ENCODE results near the gene LPCAT2. TPM values are rescaled to one million over a fixed set of nuclear protein-coding genes. Genes with fewer than 3 reads are reported as not detected.

The LPCAT2 gene
- total and polyA plus RNA-seq, 2 of the 13 experiments (the other 11 are each of a cell fraction or from before 2014, with no cell fraction given): 9.9 to 17.6 TPM

- TF ChIP-seq, protein P1, sequence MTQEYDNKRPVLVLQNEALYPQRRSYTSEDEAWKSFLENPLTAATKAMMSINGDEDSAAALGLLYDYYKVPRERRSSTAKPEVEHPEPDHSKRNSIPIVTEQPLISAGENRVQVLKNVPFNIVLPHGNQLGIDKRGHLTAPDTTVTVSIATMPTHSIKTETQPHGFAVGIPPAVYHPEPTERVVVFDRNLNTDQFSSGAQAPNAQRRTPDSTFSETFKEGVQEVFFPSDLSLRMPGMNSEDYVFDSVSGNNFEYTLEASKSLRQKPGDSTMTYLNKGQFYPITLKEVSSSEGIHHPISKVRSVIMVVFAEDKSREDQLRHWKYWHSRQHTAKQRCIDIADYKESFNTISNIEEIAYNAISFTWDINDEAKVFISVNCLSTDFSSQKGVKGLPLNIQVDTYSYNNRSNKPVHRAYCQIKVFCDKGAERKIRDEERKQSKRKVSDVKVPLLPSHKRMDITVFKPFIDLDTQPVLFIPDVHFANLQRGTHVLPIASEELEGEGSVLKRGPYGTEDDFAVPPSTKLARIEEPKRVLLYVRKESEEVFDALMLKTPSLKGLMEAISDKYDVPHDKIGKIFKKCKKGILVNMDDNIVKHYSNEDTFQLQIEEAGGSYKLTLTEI (CRISPR knock-in tag; conservative IDR thresholded peaks at IDR 0.05): no peak
- TF ChIP-seq NFE2 (CRISPR knock-in tag; IDR thresholded peaks at IDR 0.05) (peak; percentile 45; the same call in 1 of the 2 replicates), ZNF788 (CRISPR knock-in tag; IDR thresholded peaks at IDR 0.05; ENCODE audit: borderline replicate concordance) (no peak; the same call in 1 of the 2 replicates), DPF2 (CRISPR knock-in tag; IDR thresholded peaks at IDR 0.05; ENCODE audit: borderline replicate concordance, low read depth) (no peak), ZNF362 (CRISPR knock-in tag; IDR thresholded peaks at IDR 0.05; ENCODE audit: borderline replicate concordance) (no peak), ETV5 (CRISPR knock-in tag; IDR thresholded peaks at IDR 0.05; ENCODE audit: borderline replicate concordance) (peak; percentile 73; the same call in 1 of the 2 replicates), TAF15 (IDR thresholded peaks at IDR 0.05; ENCODE audit: low read depth, low read length, poor library complexity, severe bottlenecking) (no peak), ZNF563 (CRISPR knock-in tag; IDR thresholded peaks at IDR 0.05) (no peak), HNRNPUL1 (IDR thresholded peaks at IDR 0.05; ENCODE audit: low read depth, low read length) (no peak), SRSF1 (optimal IDR thresholded peaks at IDR 0.05; ENCODE audit: low read depth, low read length) (no peak), ELF3 (CRISPR knock-in tag; IDR thresholded peaks at IDR 0.05) (peak; percentile 79), MZF1 (CRISPR knock-in tag; IDR thresholded peaks at IDR 0.05; ENCODE audit: borderline replicate concordance) (no peak), TCF7L2 (IDR thresholded peaks at IDR 0.05; ENCODE audit: low read depth, low read length) (no peak), SRSF9 (IDR thresholded peaks at IDR 0.05; ENCODE audit: borderline replicate concordance, insufficient read depth, low read depth, low read length, poor library complexity, severe bottlenecking) (no peak), ZNF777 (CRISPR knock-in tag; IDR thresholded peaks at IDR 0.05) (no peak), RFX3 (CRISPR knock-in tag; IDR thresholded peaks at IDR 0.05) (no peak), ZBTB8A (CRISPR knock-in tag; IDR thresholded peaks at IDR 0.05; ENCODE audit: borderline replicate concordance, low read depth) (no peak), TP53 (CRISPR knock-in tag; conservative IDR thresholded peaks at IDR 0.05) (no peak), SP4 (CRISPR knock-in tag; IDR thresholded peaks at IDR 0.05) (no peak), TCF7 (IDR thresholded peaks at IDR 0.05; ENCODE audit: low read depth) (peak; percentile 88), SNRNP70 (IDR thresholded peaks at IDR 0.05; ENCODE audit: low read depth, low read length) (no peak), SP140L (CRISPR knock-in tag; IDR thresholded peaks at IDR 0.05; ENCODE audit: borderline replicate concordance) (no peak)
- TF ChIP-seq, protein P2, sequence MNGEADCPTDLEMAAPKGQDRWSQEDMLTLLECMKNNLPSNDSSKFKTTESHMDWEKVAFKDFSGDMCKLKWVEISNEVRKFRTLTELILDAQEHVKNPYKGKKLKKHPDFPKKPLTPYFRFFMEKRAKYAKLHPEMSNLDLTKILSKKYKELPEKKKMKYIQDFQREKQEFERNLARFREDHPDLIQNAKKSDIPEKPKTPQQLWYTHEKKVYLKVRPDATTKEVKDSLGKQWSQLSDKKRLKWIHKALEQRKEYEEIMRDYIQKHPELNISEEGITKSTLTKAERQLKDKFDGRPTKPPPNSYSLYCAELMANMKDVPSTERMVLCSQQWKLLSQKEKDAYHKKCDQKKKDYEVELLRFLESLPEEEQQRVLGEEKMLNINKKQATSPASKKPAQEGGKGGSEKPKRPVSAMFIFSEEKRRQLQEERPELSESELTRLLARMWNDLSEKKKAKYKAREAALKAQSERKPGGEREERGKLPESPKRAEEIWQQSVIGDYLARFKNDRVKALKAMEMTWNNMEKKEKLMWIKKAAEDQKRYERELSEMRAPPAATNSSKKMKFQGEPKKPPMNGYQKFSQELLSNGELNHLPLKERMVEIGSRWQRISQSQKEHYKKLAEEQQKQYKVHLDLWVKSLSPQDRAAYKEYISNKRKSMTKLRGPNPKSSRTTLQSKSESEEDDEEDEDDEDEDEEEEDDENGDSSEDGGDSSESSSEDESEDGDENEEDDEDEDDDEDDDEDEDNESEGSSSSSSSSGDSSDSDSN (CRISPR knock-in tag; IDR thresholded peaks at IDR 0.05): no peak
- TF ChIP-seq, protein P3, sequence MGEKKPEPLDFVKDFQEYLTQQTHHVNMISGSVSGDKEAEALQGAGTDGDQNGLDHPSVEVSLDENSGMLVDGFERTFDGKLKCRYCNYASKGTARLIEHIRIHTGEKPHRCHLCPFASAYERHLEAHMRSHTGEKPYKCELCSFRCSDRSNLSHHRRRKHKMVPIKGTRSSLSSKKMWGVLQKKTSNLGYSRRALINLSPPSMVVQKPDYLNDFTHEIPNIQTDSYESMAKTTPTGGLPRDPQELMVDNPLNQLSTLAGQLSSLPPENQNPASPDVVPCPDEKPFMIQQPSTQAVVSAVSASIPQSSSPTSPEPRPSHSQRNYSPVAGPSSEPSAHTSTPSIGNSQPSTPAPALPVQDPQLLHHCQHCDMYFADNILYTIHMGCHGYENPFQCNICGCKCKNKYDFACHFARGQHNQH (CRISPR knock-in tag; IDR thresholded peaks at IDR 0.05): peak; percentile 66; the same call in 1 of the 2 replicates
These were observed 62.5 kb downstream of the LPCAT2 start (continued) for GRCh38 chr16:55571191-55571897.

Measured in HepG2 (cell line).